Limb (tissue), 2 donors: Measurements from ENCODE around the gene IL17RC.
A peak's percentile ranks its signal among the peaks of the same experiment; 100 is the strongest.
"Not testable (repeated sequence)": the region's sequence is repeated elsewhere in the genome, so short reads cannot be mapped to it uniquely, and the experiment has no call there.

Experiments used
- DNase-seq, 2 donors: peaks; one replicate each; pipeline ENCODE4 v3.0.0-alpha.2; 2016; ENCODE audit errors: extremely low spot score in 2 of 2

Gene IL17RC, protein sequence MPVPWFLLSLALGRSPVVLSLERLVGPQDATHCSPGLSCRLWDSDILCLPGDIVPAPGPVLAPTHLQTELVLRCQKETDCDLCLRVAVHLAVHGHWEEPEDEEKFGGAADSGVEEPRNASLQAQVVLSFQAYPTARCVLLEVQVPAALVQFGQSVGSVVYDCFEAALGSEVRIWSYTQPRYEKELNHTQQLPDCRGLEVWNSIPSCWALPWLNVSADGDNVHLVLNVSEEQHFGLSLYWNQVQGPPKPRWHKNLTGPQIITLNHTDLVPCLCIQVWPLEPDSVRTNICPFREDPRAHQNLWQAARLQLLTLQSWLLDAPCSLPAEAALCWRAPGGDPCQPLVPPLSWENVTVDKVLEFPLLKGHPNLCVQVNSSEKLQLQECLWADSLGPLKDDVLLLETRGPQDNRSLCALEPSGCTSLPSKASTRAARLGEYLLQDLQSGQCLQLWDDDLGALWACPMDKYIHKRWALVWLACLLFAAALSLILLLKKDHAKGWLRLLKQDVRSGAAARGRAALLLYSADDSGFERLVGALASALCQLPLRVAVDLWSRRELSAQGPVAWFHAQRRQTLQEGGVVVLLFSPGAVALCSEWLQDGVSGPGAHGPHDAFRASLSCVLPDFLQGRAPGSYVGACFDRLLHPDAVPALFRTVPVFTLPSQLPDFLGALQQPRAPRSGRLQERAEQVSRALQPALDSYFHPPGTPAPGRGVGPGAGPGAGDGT

DNA sequence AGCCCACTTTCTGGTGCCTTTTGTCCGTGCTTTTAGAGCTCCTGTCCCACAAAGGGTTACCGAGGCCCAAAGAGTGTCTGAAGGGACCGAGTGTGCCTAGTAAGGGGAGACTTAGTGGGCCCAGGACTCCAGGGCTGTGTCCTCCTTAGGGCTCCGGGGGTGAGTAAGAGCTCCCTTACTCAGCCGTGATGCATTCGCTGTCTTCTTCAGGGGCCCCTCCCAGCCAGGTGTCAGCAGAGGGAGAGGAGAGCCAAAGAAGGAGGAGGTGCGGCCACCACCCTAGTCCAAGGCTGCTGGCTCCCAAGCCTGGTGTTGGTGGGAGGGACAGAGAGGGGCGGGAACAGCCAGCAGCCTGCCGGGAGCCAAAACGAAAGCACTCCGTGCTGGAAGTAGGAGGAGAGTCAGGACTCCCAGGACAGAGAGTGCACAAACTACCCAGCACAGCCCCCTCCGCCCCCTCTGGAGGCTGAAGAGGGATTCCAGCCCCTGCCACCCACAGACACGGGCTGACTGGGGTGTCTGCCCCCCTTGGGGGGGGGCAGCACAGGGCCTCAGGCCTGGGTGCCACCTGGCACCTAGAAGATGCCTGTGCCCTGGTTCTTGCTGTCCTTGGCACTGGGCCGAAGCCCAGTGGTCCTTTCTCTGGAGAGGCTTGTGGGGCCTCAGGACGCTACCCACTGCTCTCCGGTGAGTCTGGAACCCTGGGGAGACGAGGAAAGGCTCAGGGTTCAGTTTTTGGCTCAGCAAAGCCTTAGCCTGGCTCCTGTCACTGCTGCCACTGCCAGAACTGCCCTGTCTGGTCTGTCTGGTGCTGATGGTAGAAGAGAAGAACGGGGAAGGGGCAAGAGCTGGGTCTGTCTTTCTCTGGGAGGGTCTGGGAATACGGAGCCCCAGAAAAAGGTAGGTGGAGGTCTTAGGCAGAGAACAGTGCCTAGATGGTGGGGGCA is at the start of gene IL17RC:
Gene IL17RC (plus strand): TSS at position 365 of the 947 bp plus-strand sequence. CDS start 218 bp downstream, at position 583.
- DNase-seq, result peak; percentile 85 to 89

- no peak for DNase-seq
These were observed 49.8 kb upstream of the IL17RC start for GRCh38 chr3:9867106-9867505.

GRCh38 chr3:9869955-9870354 is 46.9 kb upstream of the IL17RC start:
- DNase-seq, result no peak

DNA sequence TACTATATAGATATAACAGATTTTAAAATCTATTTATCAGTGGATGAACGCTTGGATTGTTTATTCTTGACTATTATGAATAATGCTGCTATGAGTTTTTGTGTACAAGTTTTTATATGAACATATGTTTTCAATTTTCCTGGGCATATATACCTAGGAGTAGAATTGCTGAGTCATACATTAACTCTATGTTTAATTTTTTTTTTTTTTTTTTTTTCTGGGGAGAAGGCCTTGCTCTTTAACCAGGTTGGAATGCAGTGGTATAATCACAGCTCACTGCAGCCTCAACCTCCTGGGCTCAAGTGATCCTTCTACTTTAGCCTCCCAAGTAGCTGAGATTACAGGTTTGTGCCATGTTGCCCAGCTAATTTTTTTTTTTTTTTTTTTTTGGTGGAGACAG is 45.9 kb upstream of the IL17RC start:
- no peak for DNase-seq

GRCh38 chr3:9872067-9872466 is 44.8 kb upstream of the IL17RC start:
- DNase-seq, result not testable (repeated sequence)

GRCh38 chr3:9875448-9875847 is 41.5 kb upstream of the IL17RC start:
- no peak for DNase-seq

GRCh38 chr3:9876255-9876654 is 40.6 kb upstream of the IL17RC start:
- DNase-seq, result not testable (repeated sequence)

DNA sequence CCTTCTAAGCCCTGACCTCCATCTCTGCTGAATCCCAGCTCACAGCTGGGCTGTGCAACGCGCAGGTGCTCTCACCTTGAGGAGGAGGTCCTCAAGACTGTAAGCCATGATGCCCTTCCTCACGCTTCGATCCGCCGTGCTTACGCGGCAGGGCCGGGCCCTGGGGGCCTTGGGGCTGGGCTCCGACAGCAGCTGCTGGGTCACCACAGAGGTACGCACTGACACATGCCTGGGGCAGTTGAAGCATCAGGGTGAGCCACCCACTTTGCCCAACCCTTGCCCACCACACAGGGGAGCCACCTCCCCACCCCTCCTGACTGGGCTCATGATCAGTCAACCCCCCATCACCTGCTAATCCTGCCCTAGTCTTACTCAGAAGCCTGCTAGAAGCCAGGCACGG is 39.9 kb upstream of the IL17RC start:
- DNase-seq, result no peak

DNA sequence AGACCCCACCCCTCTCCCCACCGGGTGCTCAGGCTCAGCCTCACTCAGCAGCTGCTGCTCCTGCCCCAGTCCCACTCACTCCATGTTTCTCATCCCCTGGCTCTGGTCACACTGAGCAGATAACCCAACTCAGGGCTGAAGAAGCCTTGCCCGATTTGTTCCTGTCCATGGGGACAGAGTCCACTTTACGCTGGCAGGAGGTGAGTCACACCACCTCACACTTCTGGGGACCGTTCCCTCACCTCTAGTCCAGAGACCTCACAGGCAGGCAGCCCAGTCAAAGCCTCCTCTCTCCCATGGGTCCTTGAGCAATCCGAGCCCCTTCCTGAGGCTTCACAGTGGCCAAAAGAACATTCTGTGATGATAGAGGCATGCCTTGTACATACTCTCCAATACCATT is 38.2 kb upstream of the IL17RC start:
- DNase-seq, result no peak

GRCh38 chr3:9879830-9880549 is 36.9 kb upstream of the IL17RC start, which contains the start of gene CIDEC:
Gene CIDEC (minus strand): TSS chr3:9880253. CDS start chr3:9878486, 1,767 bp downstream.
- DNase-seq, result no peak

DNA sequence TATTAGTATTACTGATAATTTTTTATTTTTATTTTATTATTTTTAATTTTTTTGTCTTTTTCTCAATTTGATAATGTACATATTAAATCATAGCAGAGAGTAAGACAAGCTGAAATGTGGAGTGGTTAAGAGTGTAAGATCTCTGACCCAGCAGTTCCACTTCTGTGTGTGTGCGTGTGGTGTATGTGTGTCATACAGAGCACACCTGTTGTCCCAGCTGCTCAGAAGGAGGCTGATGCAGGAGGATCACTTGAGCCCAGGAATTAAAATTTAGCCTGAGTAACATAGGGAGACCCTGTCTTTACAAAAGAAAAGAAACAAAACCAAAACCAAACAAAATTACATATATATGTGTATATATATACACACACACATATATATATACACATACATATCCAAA is 35.5 kb upstream of the IL17RC start:
- DNase-seq, result no peak

DNA sequence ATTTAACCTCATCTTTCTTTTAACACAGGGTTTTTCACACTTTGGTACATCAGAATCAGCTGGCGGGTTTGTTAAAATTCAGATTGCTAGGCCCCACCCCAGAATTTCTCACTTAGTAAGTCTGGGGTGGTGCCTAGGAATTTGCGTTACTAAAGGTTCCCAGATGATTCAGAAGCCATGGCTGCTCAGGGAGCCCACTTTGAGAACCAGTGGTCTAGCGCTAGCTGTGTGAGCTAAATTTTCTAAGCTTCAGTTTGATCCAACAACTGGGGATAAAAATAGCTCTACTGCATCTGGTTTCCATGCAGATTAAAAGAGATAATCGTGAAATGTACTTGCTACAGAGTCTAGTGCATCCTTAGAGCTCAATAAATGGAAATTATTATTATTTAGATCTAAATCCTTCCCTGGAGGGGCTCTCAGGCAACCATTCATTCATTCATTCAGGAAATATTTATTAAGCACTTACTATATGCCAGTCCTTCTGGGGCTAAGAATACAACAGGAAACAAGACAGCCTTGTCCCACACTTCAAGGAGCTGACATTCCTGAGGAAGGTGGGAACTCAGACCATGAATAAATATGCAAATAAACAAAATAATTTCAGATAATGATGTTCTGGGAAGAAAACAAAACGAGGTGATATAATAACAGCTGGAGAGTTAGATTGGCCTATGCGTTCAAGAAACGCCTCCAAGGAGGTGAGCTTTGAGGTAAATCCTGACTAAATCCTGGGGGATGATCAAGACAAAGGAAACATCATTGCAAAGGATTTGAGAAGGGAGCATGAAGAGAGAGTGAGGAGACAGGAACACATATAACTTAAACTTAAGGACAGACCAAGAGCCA is 33.0 kb upstream of the IL17RC start:
- DNase-seq, result no peak

GRCh38 chr3:9884555-9885165 is 32.2 kb upstream of the IL17RC start:
- DNase-seq, result no peak

DNA sequence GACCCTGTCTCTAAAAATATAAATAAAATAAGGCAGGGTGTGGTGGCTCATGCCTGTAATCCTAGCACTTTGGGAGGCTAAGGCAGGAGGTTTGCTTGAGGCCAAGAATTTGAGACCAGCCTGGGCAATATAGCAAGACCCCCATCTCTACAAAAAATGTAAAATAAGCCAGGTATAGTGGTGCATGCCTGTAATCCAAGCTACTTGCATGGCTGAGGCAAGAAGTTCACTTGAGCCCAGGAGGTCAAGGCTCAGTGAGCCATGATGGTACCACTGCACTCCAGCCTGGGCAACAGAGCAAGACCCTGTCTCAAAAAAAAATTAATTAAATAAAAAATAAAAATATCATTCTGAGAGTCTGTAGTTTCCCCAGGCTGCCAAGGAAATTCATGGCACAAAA is 30.6 kb upstream of the IL17RC start:
- DNase-seq, result no peak

DNA sequence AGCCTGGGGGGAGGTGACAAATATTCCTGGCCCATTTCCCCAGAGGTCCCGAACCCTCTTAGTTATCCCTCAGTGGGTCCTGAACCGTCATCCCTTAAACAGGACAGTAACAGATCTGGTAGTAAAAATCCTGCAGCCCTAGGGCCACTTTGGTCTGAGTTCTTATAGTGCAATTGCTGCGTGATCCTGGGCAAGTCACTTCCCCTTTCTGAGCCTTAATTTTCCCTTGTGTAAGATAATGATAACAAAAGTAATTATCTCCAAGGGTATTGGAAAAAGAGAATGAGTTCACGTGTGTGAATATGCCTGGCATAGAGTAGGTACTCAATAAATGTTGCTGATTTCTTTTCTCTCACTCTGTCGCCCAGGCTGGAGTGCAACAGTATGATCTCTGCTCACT is 29.4 kb upstream of the IL17RC start:
- no peak for DNase-seq

- no peak for DNase-seq
These were observed 28.4 kb upstream of the IL17RC start for GRCh38 chr3:9888540-9888939.

- DNase-seq, result no peak
These were observed 27.5 kb upstream of the IL17RC start for GRCh38 chr3:9889405-9889804.

DNA sequence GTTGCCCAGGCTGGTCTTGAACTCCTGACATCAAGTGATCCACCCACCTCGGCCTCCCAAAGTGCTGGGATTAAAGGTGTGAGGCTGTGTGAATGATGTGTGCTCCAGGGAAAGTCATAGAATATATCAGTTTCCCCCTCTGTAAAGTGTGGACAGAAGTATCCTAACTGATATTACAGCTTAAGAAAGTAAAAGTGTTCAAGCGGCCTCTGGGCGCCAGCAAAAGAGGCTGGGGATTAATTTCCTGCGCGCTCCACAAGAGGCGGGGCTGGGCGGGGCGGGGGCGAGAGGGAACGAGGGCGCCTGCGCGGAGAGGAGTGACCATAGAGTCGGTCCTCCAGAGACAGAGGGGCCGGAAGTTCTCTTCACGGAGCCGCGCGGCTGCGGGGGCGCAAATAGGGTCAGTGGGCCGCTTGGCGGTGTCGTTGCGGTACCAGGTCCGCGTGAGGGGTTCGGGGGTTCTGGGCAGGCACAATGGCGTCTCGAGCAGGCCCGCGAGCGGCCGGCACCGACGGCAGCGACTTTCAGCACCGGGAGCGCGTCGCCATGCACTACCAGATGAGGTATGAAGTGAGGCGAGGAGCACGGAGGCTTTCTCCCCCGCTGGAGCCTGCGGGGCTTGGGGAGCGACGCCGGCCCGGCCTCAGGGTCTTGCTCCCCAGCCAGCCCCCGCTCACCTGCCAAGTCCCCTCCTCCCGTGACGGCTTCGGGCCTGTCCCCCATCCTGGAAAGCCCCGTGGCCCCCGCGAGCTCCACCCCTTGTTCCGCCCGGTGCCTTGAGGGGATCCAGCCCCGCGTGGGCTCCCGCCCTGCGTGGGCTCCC is 26.4 kb upstream of the IL17RC start, which contains the start of gene JAGN1:
Gene JAGN1 (plus strand): TSS at position 362 of the 823 bp plus-strand sequence. CDS start 113 bp downstream, at position 475.
- peak; percentile 84 to 96 for DNase-seq
